Epidermal melanocyte (primary cell): ENCODE measurements around the gene B4GALNT2.
A peak's percentile ranks its signal among the peaks of the same experiment; 100 is the strongest.
"Not testable (repeated sequence)": the region's sequence is repeated elsewhere in the genome, so short reads cannot be mapped to it uniquely, and the experiment has no call there.

Source experiments
- DNase-seq: peaks from one replicate; pipeline ENCODE4 v3.0.0; 2011; ENCODE audit warnings: low spot score; ENCODE audit not compliant: insufficient read length

The B4GALNT2 gene

GRCh38 chr17:49180998-49181635 is 48.5 kb downstream of the B4GALNT2 start:
- no peak for DNase-seq

- no peak for DNase-seq
These were observed 50.8 kb downstream of the B4GALNT2 start for GRCh38 chr17:49183341-49183740.

GRCh38 chr17:49183801-49184200 is 51.2 kb downstream of the B4GALNT2 start:
- no peak for DNase-seq

- DNase-seq = not testable (repeated sequence)
These were observed 52.0 kb downstream of the B4GALNT2 start for GRCh38 chr17:49184522-49184921.

GRCh38 chr17:49185381-49185780 is 52.8 kb downstream of the B4GALNT2 start:
- DNase-seq = not testable (repeated sequence)

- no peak for DNase-seq
These were observed 54.7 kb downstream of the B4GALNT2 start for GRCh38 chr17:49187301-49187700.

GRCh38 chr17:49190932-49191331 is 58.4 kb downstream of the B4GALNT2 start:
- no peak for DNase-seq

- peak; percentile 7 for DNase-seq
These were observed 58.9 kb downstream of the B4GALNT2 start for GRCh38 chr17:49191409-49191916.

- DNase-seq = peak; percentile 33
These were observed 59.6 kb downstream of the B4GALNT2 start for GRCh38 chr17:49191917-49192741.

- DNase-seq = peak; percentile 34
These were observed 61.1 kb downstream of the B4GALNT2 start for GRCh38 chr17:49193513-49194296.

- no peak for DNase-seq
These were observed 61.7 kb downstream of the B4GALNT2 start for GRCh38 chr17:49194297-49194607.

GRCh38 chr17:49195751-49196150 is 63.2 kb downstream of the B4GALNT2 start:
- no peak for DNase-seq

GRCh38 chr17:49196520-49196919 is 64.0 kb downstream of the B4GALNT2 start:
- no peak for DNase-seq

GRCh38 chr17:49197346-49197998 is 64.9 kb downstream of the B4GALNT2 start:
- DNase-seq = no peak

- DNase-seq = no peak
These were observed 65.6 kb downstream of the B4GALNT2 start for GRCh38 chr17:49198211-49198610.

- peak; percentile 7 for DNase-seq
These were observed 68.0 kb downstream of the B4GALNT2 start for GRCh38 chr17:49200423-49201083.

- DNase-seq = peak; percentile 11
These were observed 68.9 kb downstream of the B4GALNT2 start for GRCh38 chr17:49201481-49201927.

- no peak for DNase-seq
These were observed 71.2 kb downstream of the B4GALNT2 start for GRCh38 chr17:49203796-49204195.

GRCh38 chr17:49204516-49204915 is 71.9 kb downstream of the B4GALNT2 start:
- peak; percentile 14 for DNase-seq

GRCh38 chr17:49209061-49209571 is 76.5 kb downstream of the B4GALNT2 start:
- DNase-seq = peak; percentile 10
